ENCODE measurements around the gene RHOH.

Gene RHOH

GRCh38 chr4:40202474-40202873 lies 5.6 kb downstream of the RHOH start:
- Histone ChIP-seq H3K9me3 (ENCODE audit: control insufficient read depth in 5 of 5, low read length in 5 of 5) (no peaks in the 10 kb centered on the region), H3K27ac (ENCODE audit: low read depth, low read length) (no peak overlapping the region)

GRCh38 chr4:40204507-40205258 lies 7.9 kb downstream of the RHOH start:
- H3K27ac ChIP-seq (ENCODE audit: low read depth, low read length): no peak overlapping the region

More at GRCh38 chr4:40202474-40202873, 5.6 kb downstream of the RHOH start:
- Histone ChIP-seq H3K27me3 (ENCODE audit: control insufficient read depth in 5 of 5, insufficient read depth in 4 of 5, low read length in 5 of 5) (peaks cover 0 to 10% (median 4%) of the 10 kb centered on the region in 5 donors), H3K4me3 (ENCODE audit: low read depth in 1 of 5, low read length in 5 of 5) (no peak overlapping the region), H3K36me3 (ENCODE audit: control insufficient read depth in 5 of 5, insufficient read depth in 5 of 5, low read length in 5 of 5) (no peaks in the 10 kb centered on the region), H3K9ac (ENCODE audit: low read length in 5 of 5) (no peak overlapping the region), H3K4me1 (ENCODE audit: control insufficient read depth in 5 of 5, insufficient read depth in 5 of 5, low read length in 5 of 5) (peaks cover 0 to 3% (median 0%) of the 10 kb centered on the region in 5 donors)

GRCh38 chr4:40205259-40206198 lies 8.7 kb downstream of the RHOH start:
- H3K9ac ChIP-seq (ENCODE audit: low read length in 5 of 5): no peak overlapping the region
- H3K27ac ChIP-seq (ENCODE audit: low read depth, low read length): no peak overlapping the region
- no peak overlapping the region for H3K4me3 ChIP-seq (ENCODE audit: low read depth in 1 of 5, low read length in 5 of 5)
- H3K27me3 ChIP-seq (ENCODE audit: control insufficient read depth in 5 of 5, insufficient read depth in 4 of 5, low read length in 5 of 5): peaks cover 0 to 4% (median 0%) of the 10 kb centered on the region in 5 donors
- H3K9me3 ChIP-seq (ENCODE audit: control insufficient read depth in 5 of 5, low read length in 5 of 5): no peaks in the 10 kb centered on the region
- H3K36me3 ChIP-seq (ENCODE audit: control insufficient read depth in 5 of 5, insufficient read depth in 5 of 5, low read length in 5 of 5): no peaks in the 10 kb centered on the region
- H3K4me1 ChIP-seq (ENCODE audit: control insufficient read depth in 5 of 5, insufficient read depth in 5 of 5, low read length in 5 of 5): peaks cover 0 to 3% (median 0%) of the 10 kb centered on the region in 5 donors

More at GRCh38 chr4:40204507-40205258, 7.9 kb downstream of the RHOH start:
- H3K9me3 ChIP-seq (ENCODE audit: control insufficient read depth in 5 of 5, low read length in 5 of 5): no peaks in the 10 kb centered on the region
- peaks cover 0 to 3% (median 0%) of the 10 kb centered on the region in 5 donors for H3K4me1 ChIP-seq (ENCODE audit: control insufficient read depth in 5 of 5, insufficient read depth in 5 of 5, low read length in 5 of 5)
- H3K36me3 ChIP-seq (ENCODE audit: control insufficient read depth in 5 of 5, insufficient read depth in 5 of 5, low read length in 5 of 5): no peaks in the 10 kb centered on the region
- H3K4me3 ChIP-seq (ENCODE audit: low read depth in 1 of 5, low read length in 5 of 5): no peak overlapping the region
- no peak overlapping the region for H3K9ac ChIP-seq (ENCODE audit: low read length in 5 of 5)
- H3K27me3 ChIP-seq (ENCODE audit: control insufficient read depth in 5 of 5, insufficient read depth in 4 of 5, low read length in 5 of 5): peaks cover 0 to 6% (median 3%) of the 10 kb centered on the region in 5 donors

GRCh38 chr4:40206426-40206825 lies 9.6 kb downstream of the RHOH start:
- Histone ChIP-seq H3K36me3 (ENCODE audit: control insufficient read depth in 5 of 5, insufficient read depth in 5 of 5, low read length in 5 of 5) (no peaks in the 10 kb centered on the region), H3K9ac (ENCODE audit: low read length in 5 of 5) (no peak overlapping the region), H3K4me1 (ENCODE audit: control insufficient read depth in 5 of 5, insufficient read depth in 5 of 5, low read length in 5 of 5) (peaks cover 0 to 3% (median 0%) of the 10 kb centered on the region in 5 donors), H3K27me3 (ENCODE audit: control insufficient read depth in 5 of 5, insufficient read depth in 4 of 5, low read length in 5 of 5) (peaks cover 0 to 4% (median 0%) of the 10 kb centered on the region in 5 donors), H3K4me3 (ENCODE audit: low read depth in 1 of 5, low read length in 5 of 5) (no peak overlapping the region), H3K27ac (ENCODE audit: low read depth, low read length) (no peak overlapping the region), H3K9me3 (ENCODE audit: control insufficient read depth in 5 of 5, low read length in 5 of 5) (no peaks in the 10 kb centered on the region)

GRCh38 chr4:40209401-40209800 lies 12.6 kb downstream of the RHOH start:
- Histone ChIP-seq H3K9me3 (ENCODE audit: control insufficient read depth in 5 of 5, low read length in 5 of 5) (no peaks in the 10 kb centered on the region), H3K27me3 (ENCODE audit: control insufficient read depth in 5 of 5, insufficient read depth in 4 of 5, low read length in 5 of 5) (peaks cover 0 to 4% (median 0%) of the 10 kb centered on the region in 5 donors), H3K4me3 (ENCODE audit: low read depth in 1 of 5, low read length in 5 of 5) (no peak overlapping the region), H3K9ac (ENCODE audit: low read length in 5 of 5) (no peak overlapping the region), H3K4me1 (ENCODE audit: control insufficient read depth in 5 of 5, insufficient read depth in 5 of 5, low read length in 5 of 5) (peaks cover 0 to 3% (median 0%) of the 10 kb centered on the region in 5 donors), H3K36me3 (ENCODE audit: control insufficient read depth in 5 of 5, insufficient read depth in 5 of 5, low read length in 5 of 5) (no peaks in the 10 kb centered on the region), H3K27ac (ENCODE audit: low read depth, low read length) (no peak overlapping the region)

GRCh38 chr4:40210776-40211175 lies 13.9 kb downstream of the RHOH start:
- Histone ChIP-seq H3K36me3 (ENCODE audit: control insufficient read depth in 5 of 5, insufficient read depth in 5 of 5, low read length in 5 of 5) (no peaks in the 10 kb centered on the region), H3K27ac (ENCODE audit: low read depth, low read length) (no peak overlapping the region), H3K4me3 (ENCODE audit: low read depth in 1 of 5, low read length in 5 of 5) (no peak overlapping the region), H3K9ac (ENCODE audit: low read length in 5 of 5) (no peak overlapping the region), H3K4me1 (ENCODE audit: control insufficient read depth in 5 of 5, insufficient read depth in 5 of 5, low read length in 5 of 5) (no peaks in the 10 kb centered on the region), H3K27me3 (ENCODE audit: control insufficient read depth in 5 of 5, insufficient read depth in 4 of 5, low read length in 5 of 5) (no peaks in the 10 kb centered on the region), H3K9me3 (ENCODE audit: control insufficient read depth in 5 of 5, low read length in 5 of 5) (no peaks in the 10 kb centered on the region)

- no peaks in the 10 kb centered on the region for H3K9me3 ChIP-seq (ENCODE audit: control insufficient read depth in 5 of 5, low read length in 5 of 5)
- no peak overlapping the region for H3K9ac ChIP-seq (ENCODE audit: low read length in 5 of 5)
- H3K27ac ChIP-seq (ENCODE audit: low read depth, low read length): no peak overlapping the region
- no peaks in the 10 kb centered on the region for H3K36me3 ChIP-seq (ENCODE audit: control insufficient read depth in 5 of 5, insufficient read depth in 5 of 5, low read length in 5 of 5)
- H3K4me1 ChIP-seq (ENCODE audit: control insufficient read depth in 5 of 5, insufficient read depth in 5 of 5, low read length in 5 of 5): no peaks in the 10 kb centered on the region
- no peaks in the 10 kb centered on the region for H3K27me3 ChIP-seq (ENCODE audit: control insufficient read depth in 5 of 5, insufficient read depth in 4 of 5, low read length in 5 of 5)
- no peak overlapping the region for H3K4me3 ChIP-seq (ENCODE audit: low read depth in 1 of 5, low read length in 5 of 5)
These were observed 14.7 kb downstream of the RHOH start for GRCh38 chr4:40211224-40212185.

- Histone ChIP-seq H3K27me3 (ENCODE audit: control insufficient read depth in 5 of 5, insufficient read depth in 4 of 5, low read length in 5 of 5) (no peaks in the 10 kb centered on the region), H3K9ac (ENCODE audit: low read length in 5 of 5) (no peak overlapping the region), H3K9me3 (ENCODE audit: control insufficient read depth in 5 of 5, low read length in 5 of 5) (no peaks in the 10 kb centered on the region), H3K4me1 (ENCODE audit: control insufficient read depth in 5 of 5, insufficient read depth in 5 of 5, low read length in 5 of 5) (no peaks in the 10 kb centered on the region), H3K27ac (ENCODE audit: low read depth, low read length) (no peak overlapping the region), H3K36me3 (ENCODE audit: control insufficient read depth in 5 of 5, insufficient read depth in 5 of 5, low read length in 5 of 5) (no peaks in the 10 kb centered on the region), H3K4me3 (ENCODE audit: low read depth in 1 of 5, low read length in 5 of 5) (no peak overlapping the region)
These were observed 16.1 kb downstream of the RHOH start for GRCh38 chr4:40212674-40213527.

- Histone ChIP-seq H3K27ac (ENCODE audit: low read depth, low read length) (no peak overlapping the region), H3K36me3 (ENCODE audit: control insufficient read depth in 5 of 5, insufficient read depth in 5 of 5, low read length in 5 of 5) (no peaks in the 10 kb centered on the region), H3K4me3 (ENCODE audit: low read depth in 1 of 5, low read length in 5 of 5) (no peak overlapping the region)
These were observed 17.2 kb downstream of the RHOH start for GRCh38 chr4:40214038-40214437.

More at GRCh38 chr4:40214038-40214437, 17.2 kb downstream of the RHOH start:
- H3K4me1 ChIP-seq (ENCODE audit: control insufficient read depth in 5 of 5, insufficient read depth in 5 of 5, low read length in 5 of 5): no peaks in the 10 kb centered on the region
- H3K9me3 ChIP-seq (ENCODE audit: control insufficient read depth in 5 of 5, low read length in 5 of 5): no peaks in the 10 kb centered on the region
- H3K9ac ChIP-seq (ENCODE audit: low read length in 5 of 5): no peak overlapping the region
- no peaks in the 10 kb centered on the region for H3K27me3 ChIP-seq (ENCODE audit: control insufficient read depth in 5 of 5, insufficient read depth in 4 of 5, low read length in 5 of 5)
